Measurements from ENCODE around the gene ZNF154.
A peak's percentile ranks its signal among the peaks of the same experiment; 100 is the strongest.
"Not testable (repeated sequence)": the region's sequence is repeated elsewhere in the genome, so short reads cannot be mapped to it uniquely, and the experiment has no call there.

The ZNF154 gene

DNA sequence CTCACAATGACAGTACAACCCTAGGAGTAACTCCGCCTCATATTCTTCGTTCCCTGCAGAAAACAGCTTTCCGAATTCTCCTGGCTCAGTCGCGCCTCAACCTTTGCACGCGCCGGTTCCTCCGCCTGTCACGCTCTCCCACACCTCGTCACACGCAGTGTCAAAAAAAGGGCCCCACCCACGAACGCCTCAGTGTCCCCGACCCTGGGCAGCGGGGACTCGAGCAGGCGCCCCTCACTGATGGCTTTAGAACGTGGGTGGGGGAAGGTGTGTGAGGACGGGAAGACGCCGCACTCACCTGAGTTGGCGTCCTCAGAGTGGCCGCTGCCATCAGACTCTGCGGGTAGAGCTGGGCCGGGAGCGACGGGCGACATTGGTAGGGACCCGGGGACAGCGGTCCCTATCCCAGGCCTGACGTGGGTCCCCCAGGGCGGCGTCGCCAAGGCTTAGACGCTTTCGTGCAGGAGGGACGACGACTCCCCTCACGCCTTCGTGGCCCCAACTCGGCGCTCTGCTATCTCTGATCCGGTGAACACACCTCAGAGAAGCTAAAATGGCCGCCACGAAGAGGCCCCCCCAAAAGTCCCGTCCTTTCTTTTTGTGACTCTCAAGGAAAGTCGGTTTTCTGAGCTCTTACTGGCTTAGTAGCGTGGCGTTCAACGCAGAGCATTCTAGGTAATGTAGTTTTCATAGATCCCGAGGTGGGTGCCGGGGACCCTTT is at the start of gene ZNF154:
Gene ZNF154 (minus strand): TSS at position 564 of the 721 bp plus-strand sequence. CDS start 233 bp downstream, at position 331.
- Histone ChIP-seq H3K4me3 (ENCODE audit: low read depth in 1 of 2, low read length in 2 of 2) (peak within 1 kb of the TSS; percentile 54 to 61), H3K9ac (ENCODE audit: low read depth in 1 of 2, low read length in 2 of 2) (peak within 1 kb of the TSS in 1 of 2 donors; percentile 38), H3K9me3 (ENCODE audit: control insufficient read depth in 1 of 2, low read length in 2 of 2) (peaks cover 45 to 59% of the 10 kb centered on the region in 2 donors), H3K4me1 (ENCODE audit: control insufficient read depth in 1 of 2, insufficient read depth in 2 of 2, low read length in 2 of 2) (no peaks in the 10 kb centered on the region), H3K27ac (ENCODE audit: low read depth, low read length) (peak within 1 kb of the TSS; percentile 1), H3K36me3 (ENCODE audit: control insufficient read depth in 1 of 2, insufficient read depth in 2 of 2, low read length in 2 of 2) (no peaks in the 10 kb centered on the region), H3K27me3 (ENCODE audit: control insufficient read depth in 1 of 2, insufficient read depth in 2 of 2, low read length in 2 of 2) (no peaks in the 10 kb centered on the region)

DNA sequence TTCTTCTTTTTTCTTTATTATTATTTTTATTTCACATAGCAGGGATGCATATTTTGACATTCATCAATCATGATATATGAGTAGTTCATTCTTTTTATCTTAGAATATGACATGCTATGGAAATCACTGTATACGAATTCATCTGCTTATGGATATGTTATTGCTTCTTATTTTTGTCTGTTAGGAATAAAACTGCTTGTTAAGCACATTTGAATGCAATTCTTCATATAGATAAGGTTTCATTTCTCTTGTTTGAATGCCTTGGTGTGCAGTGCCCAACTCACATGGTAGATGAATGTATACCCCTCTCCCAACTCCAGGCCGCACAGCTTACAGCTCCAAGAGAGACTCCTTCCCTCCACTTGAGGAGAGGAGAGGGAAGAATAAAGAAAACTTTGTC is 48.9 kb upstream of the ZNF154 start:
- H3K4me3 ChIP-seq (ENCODE audit: low read depth in 1 of 2, low read length in 2 of 2), result no peak overlapping the region
- H3K9me3 ChIP-seq (ENCODE audit: control insufficient read depth in 1 of 2, low read length in 2 of 2), result peaks cover 39 to 61% of the 10 kb centered on the region in 2 donors
- H3K9ac ChIP-seq (ENCODE audit: low read depth in 1 of 2, low read length in 2 of 2), result no peak overlapping the region
- no peaks in the 10 kb centered on the region for H3K4me1 ChIP-seq (ENCODE audit: control insufficient read depth in 1 of 2, insufficient read depth in 2 of 2, low read length in 2 of 2)
- no peaks in the 10 kb centered on the region for H3K27me3 ChIP-seq (ENCODE audit: control insufficient read depth in 1 of 2, insufficient read depth in 2 of 2, low read length in 2 of 2)
- peaks cover 61 to 80% of the 10 kb centered on the region in 2 donors for H3K36me3 ChIP-seq (ENCODE audit: control insufficient read depth in 1 of 2, insufficient read depth in 2 of 2, low read length in 2 of 2)
- H3K27ac ChIP-seq (ENCODE audit: low read depth, low read length), result no peak overlapping the region

DNA sequence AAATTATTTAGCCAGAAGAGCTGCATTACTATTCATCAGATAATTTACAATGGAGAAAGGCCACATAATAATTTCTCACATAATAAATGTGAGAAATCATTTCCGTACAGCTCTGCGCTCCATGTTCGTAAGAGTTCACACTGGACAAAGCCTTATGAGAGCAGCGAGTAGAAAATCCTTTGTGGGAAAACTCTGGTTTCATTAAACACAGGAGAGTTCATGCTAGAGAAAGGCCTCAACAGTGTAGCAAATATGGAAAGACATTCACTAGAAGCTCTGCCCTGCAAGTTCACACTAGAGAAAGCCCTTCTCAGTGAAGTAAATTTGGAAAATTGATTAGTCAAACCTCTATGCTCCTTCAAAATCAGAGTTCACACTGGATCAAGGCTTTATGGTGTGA is 46.0 kb upstream of the ZNF154 start:
- Histone ChIP-seq H3K4me3 (ENCODE audit: low read depth in 1 of 2, low read length in 2 of 2) (no peak overlapping the region), H3K36me3 (ENCODE audit: control insufficient read depth in 1 of 2, insufficient read depth in 2 of 2, low read length in 2 of 2) (peaks cover 78 to 99% of the 10 kb centered on the region in 2 donors), H3K4me1 (ENCODE audit: control insufficient read depth in 1 of 2, insufficient read depth in 2 of 2, low read length in 2 of 2) (no peaks in the 10 kb centered on the region), H3K27ac (ENCODE audit: low read depth, low read length) (no peak overlapping the region), H3K27me3 (ENCODE audit: control insufficient read depth in 1 of 2, insufficient read depth in 2 of 2, low read length in 2 of 2) (no peaks in the 10 kb centered on the region), H3K9me3 (ENCODE audit: control insufficient read depth in 1 of 2, low read length in 2 of 2) (peaks cover 57 to 69% of the 10 kb centered on the region in 2 donors), H3K9ac (ENCODE audit: low read depth in 1 of 2, low read length in 2 of 2) (no peak overlapping the region)

DNA sequence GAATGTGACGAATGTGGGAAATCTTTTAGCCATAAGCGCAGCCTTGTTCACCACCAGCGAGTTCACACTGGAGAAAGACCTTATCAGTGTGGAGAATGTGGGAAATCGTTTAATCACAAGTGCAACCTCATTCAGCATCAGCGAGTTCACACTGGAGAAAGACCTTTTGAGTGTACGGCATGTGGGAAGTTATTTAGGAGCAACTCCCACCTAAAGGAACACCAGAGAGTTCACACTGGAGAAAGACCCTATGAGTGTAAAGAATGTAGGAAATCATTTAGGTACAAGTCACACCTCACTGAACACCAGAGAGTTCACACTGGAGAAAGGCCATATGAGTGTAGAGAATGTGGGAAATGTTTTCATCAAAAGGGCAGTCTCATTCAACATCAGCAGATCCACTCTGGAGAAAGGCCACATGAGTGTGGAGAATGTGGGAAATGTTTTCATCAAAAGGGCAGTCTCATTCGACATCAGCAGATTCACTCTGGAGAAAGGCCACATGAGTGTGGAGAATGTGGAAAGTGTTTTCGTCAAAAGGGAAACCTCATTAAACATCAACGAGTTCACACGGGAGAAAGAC is 45.2 kb upstream of the ZNF154 start:
- Histone ChIP-seq H3K4me3 (ENCODE audit: low read depth in 1 of 2, low read length in 2 of 2) (peak overlapping the region; percentile 11 to 23), H3K9ac (ENCODE audit: low read depth in 1 of 2, low read length in 2 of 2) (no peak overlapping the region), H3K27ac (ENCODE audit: low read depth, low read length) (no peak overlapping the region), H3K9me3 (ENCODE audit: control insufficient read depth in 1 of 2, low read length in 2 of 2) (peaks cover 63 to 77% of the 10 kb centered on the region in 2 donors), H3K36me3 (ENCODE audit: control insufficient read depth in 1 of 2, insufficient read depth in 2 of 2, low read length in 2 of 2) (peaks cover 78 to 98% of the 10 kb centered on the region in 2 donors), H3K27me3 (ENCODE audit: control insufficient read depth in 1 of 2, insufficient read depth in 2 of 2, low read length in 2 of 2) (no peaks in the 10 kb centered on the region), H3K4me1 (ENCODE audit: control insufficient read depth in 1 of 2, insufficient read depth in 2 of 2, low read length in 2 of 2) (peaks cover 0 to 2% of the 10 kb centered on the region in 2 donors)

DNA sequence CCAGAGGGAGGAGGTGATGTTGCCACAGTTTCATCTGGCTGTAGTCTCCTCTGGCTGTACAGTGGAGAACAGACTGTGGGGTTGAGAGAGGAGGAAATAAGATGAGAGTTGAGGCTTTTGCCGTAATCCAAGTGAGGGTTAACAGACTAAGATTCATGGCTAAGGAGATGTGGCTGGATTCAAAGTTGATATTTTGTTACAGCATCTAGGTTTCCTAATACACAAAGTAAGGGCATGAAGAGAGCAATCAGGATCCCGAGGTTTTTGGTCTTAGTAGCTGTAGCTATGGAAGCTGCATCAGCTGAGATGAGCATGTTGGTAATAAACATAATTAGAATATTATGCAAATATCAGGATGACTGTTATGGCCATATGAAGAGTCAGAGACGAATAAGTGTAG is 39.0 kb upstream of the ZNF154 start:
- H3K36me3 ChIP-seq (ENCODE audit: control insufficient read depth in 1 of 2, insufficient read depth in 2 of 2, low read length in 2 of 2), result peaks cover 43 to 50% of the 10 kb centered on the region in 2 donors
- no peak overlapping the region for H3K9ac ChIP-seq (ENCODE audit: low read depth in 1 of 2, low read length in 2 of 2)
- peaks cover 39 to 47% of the 10 kb centered on the region in 2 donors for H3K9me3 ChIP-seq (ENCODE audit: control insufficient read depth in 1 of 2, low read length in 2 of 2)
- no peak overlapping the region for H3K27ac ChIP-seq (ENCODE audit: low read depth, low read length)
- H3K4me3 ChIP-seq (ENCODE audit: low read depth in 1 of 2, low read length in 2 of 2), result peak overlapping the region; percentile 96 to 99
- no peaks in the 10 kb centered on the region for H3K27me3 ChIP-seq (ENCODE audit: control insufficient read depth in 1 of 2, insufficient read depth in 2 of 2, low read length in 2 of 2)
- H3K4me1 ChIP-seq (ENCODE audit: control insufficient read depth in 1 of 2, insufficient read depth in 2 of 2, low read length in 2 of 2), result peaks cover 10 to 18% of the 10 kb centered on the region in 2 donors

DNA sequence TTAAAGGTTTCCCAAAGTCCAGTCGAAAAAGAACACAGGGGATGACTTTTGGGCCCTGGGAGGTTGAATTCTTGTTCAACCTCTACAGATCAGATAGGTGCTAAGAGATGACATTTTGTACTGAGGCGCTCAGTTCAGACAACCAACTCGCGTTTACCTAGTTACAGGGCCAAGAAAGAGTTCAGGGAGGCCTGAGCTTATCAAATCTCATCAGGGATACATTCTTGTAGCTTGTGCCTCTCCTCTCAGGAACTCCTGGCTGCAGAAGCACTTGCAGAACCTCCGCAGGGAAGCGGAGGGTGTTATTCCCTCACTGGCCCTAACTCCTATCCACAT is 38.4 kb upstream of the ZNF154 start:
- H3K4me1 ChIP-seq (ENCODE audit: control insufficient read depth in 1 of 2, insufficient read depth in 2 of 2, low read length in 2 of 2), result peaks cover 10 to 18% of the 10 kb centered on the region in 2 donors
- H3K36me3 ChIP-seq (ENCODE audit: control insufficient read depth in 1 of 2, insufficient read depth in 2 of 2, low read length in 2 of 2), result peaks cover 37 to 44% of the 10 kb centered on the region in 2 donors
- H3K27ac ChIP-seq (ENCODE audit: low read depth, low read length), result no peak overlapping the region
- H3K9me3 ChIP-seq (ENCODE audit: control insufficient read depth in 1 of 2, low read length in 2 of 2), result peaks cover 33 to 41% of the 10 kb centered on the region in 2 donors
- H3K27me3 ChIP-seq (ENCODE audit: control insufficient read depth in 1 of 2, insufficient read depth in 2 of 2, low read length in 2 of 2), result no peaks in the 10 kb centered on the region
- peak overlapping the region; percentile 96 to 99 for H3K4me3 ChIP-seq (ENCODE audit: low read depth in 1 of 2, low read length in 2 of 2)
- H3K9ac ChIP-seq (ENCODE audit: low read depth in 1 of 2, low read length in 2 of 2), result peak overlapping the region; percentile 93 to 98

DNA sequence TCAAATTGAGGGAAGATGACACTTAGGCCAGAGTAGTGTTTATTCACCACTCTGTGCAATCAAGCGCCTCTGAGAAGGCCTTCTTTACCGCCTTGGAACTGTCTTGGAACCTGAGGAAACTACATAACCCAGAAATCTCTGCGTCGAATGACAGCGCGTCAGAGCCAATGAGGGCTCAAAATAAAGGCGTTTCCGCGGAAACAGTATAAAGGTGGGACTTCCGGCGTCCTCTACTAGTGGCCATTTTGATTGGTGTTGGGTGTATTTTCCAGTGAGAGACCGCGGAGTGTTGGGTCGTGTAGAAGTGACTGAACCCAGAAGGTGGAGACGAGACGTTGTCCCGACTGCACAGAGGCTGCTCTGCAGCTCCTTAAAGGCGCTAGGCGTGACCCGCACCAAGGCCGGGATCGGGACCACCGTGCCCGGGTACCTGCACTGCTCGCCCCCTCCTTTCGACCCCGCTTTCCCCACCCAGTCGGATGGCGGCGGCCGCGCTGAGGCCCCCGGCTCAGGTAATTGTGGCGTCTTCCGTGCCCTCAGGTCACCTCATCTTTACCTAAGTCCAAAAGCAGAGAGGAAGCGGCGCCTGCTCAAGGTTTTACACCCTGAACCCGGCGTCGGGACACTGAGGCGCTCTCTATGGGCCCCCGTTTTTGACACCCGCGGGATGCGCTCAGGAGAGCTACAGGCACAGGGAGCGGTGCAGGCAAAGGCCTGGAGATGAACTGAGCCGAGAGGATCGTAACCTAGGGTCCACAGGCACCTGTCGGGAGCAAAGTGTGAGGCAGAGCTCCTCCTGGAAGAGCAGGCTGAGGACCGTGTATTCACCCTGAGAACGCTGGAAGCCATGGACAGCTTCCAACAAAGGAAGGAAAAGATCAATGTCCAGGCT is 37.8 kb upstream of the ZNF154 start, which contains the start of gene ZNF776:
Gene ZNF776 (plus strand): TSS at position 236 of the 892 bp plus-strand sequence. CDS start 244 bp downstream, at position 480.
- peaks cover 29 to 36% of the 10 kb centered on the region in 2 donors for H3K9me3 ChIP-seq (ENCODE audit: control insufficient read depth in 1 of 2, low read length in 2 of 2)
- H3K9ac ChIP-seq (ENCODE audit: low read depth in 1 of 2, low read length in 2 of 2), result peak within 1 kb of the TSS; percentile 93 to 98
- H3K36me3 ChIP-seq (ENCODE audit: control insufficient read depth in 1 of 2, insufficient read depth in 2 of 2, low read length in 2 of 2), result peaks cover 32 to 38% of the 10 kb centered on the region in 2 donors
- H3K27me3 ChIP-seq (ENCODE audit: control insufficient read depth in 1 of 2, insufficient read depth in 2 of 2, low read length in 2 of 2), result no peaks in the 10 kb centered on the region
- peaks cover 10 to 18% of the 10 kb centered on the region in 2 donors for H3K4me1 ChIP-seq (ENCODE audit: control insufficient read depth in 1 of 2, insufficient read depth in 2 of 2, low read length in 2 of 2)
- H3K4me3 ChIP-seq (ENCODE audit: low read depth in 1 of 2, low read length in 2 of 2), result peak within 1 kb of the TSS; percentile 96 to 99
- peak within 1 kb of the TSS; percentile 70 for H3K27ac ChIP-seq (ENCODE audit: low read depth, low read length)

DNA sequence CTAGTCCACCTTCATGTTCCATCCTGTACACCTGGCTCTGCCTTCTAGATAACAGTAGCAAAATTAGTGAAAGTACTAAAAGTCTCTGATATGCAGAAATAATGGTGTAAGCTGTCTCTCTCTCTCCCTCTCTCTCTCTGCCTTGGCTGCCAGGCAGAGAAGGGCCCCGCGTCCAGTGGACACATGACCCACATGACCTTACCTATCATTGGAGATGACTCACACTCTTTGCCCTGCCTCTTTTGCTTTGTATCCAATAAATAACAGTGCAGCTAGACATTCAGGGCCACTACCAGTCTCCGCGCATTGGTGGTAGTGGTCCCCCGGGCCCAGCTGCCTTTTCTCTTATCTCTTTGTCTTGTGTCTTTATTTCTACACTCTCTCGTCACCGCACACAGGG is 29.8 kb upstream of the ZNF154 start:
- H3K9me3 ChIP-seq (ENCODE audit: control insufficient read depth in 1 of 2, low read length in 2 of 2); H3K9ac ChIP-seq (ENCODE audit: low read depth in 1 of 2, low read length in 2 of 2); H3K27ac ChIP-seq (ENCODE audit: low read depth, low read length); H3K27me3 ChIP-seq (ENCODE audit: control insufficient read depth in 1 of 2, insufficient read depth in 2 of 2, low read length in 2 of 2); H3K4me1 ChIP-seq (ENCODE audit: control insufficient read depth in 1 of 2, insufficient read depth in 2 of 2, low read length in 2 of 2); H3K36me3 ChIP-seq (ENCODE audit: control insufficient read depth in 1 of 2, insufficient read depth in 2 of 2, low read length in 2 of 2); H3K4me3 ChIP-seq (ENCODE audit: low read depth in 1 of 2, low read length in 2 of 2): not testable (repeated sequence)

DNA sequence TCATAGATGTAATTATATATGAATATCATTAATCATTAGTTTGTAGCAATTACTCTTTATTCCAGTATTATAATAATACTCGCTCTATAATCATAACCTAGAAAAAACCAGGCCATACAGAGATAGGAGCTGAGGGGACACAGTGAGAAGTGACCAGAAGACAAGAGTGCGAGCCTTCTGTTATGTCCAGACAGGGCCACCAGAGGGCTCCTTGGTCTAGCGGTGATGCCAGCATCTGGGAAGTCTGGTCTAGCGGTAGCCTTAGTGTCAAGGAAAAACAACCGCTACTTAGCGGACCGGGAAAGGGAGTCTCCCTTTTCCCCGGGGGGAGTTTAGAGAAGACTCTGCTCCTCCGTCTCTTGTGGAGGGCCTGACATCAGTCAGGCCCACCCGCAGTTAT is 29.3 kb upstream of the ZNF154 start:
- H3K4me1 ChIP-seq (ENCODE audit: control insufficient read depth in 1 of 2, insufficient read depth in 2 of 2, low read length in 2 of 2); H3K9me3 ChIP-seq (ENCODE audit: control insufficient read depth in 1 of 2, low read length in 2 of 2); H3K36me3 ChIP-seq (ENCODE audit: control insufficient read depth in 1 of 2, insufficient read depth in 2 of 2, low read length in 2 of 2); H3K27ac ChIP-seq (ENCODE audit: low read depth, low read length); H3K4me3 ChIP-seq (ENCODE audit: low read depth in 1 of 2, low read length in 2 of 2); H3K9ac ChIP-seq (ENCODE audit: low read depth in 1 of 2, low read length in 2 of 2); H3K27me3 ChIP-seq (ENCODE audit: control insufficient read depth in 1 of 2, insufficient read depth in 2 of 2, low read length in 2 of 2): not testable (repeated sequence)

DNA sequence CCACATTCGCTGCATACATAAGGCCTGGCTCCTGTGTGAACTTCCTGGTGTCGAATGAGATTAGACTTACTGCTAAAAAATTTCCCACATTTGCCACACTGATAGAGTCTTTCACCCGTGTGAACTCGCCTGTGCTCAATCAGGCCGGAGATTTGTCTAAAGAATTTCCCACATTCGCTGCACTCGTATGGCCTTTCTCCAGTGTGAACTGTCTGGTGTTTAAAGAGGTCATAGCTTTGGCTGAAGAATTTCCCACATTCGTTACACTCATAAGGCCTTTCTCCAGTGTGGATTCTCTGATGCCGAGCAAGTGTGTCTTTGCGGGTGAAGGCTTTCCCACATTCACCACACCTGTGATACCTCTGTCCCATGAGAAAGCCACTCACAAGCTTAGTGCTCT is 11.9 kb upstream of the ZNF154 start:
- Histone ChIP-seq H3K36me3 (ENCODE audit: control insufficient read depth in 1 of 2, insufficient read depth in 2 of 2, low read length in 2 of 2) (peaks cover 31 to 35% of the 10 kb centered on the region in 2 donors), H3K4me1 (ENCODE audit: control insufficient read depth in 1 of 2, insufficient read depth in 2 of 2, low read length in 2 of 2) (no peaks in the 10 kb centered on the region), H3K9me3 (ENCODE audit: control insufficient read depth in 1 of 2, low read length in 2 of 2) (peaks cover 64 to 66% of the 10 kb centered on the region in 2 donors), H3K4me3 (ENCODE audit: low read depth in 1 of 2, low read length in 2 of 2) (peak overlapping the region; percentile 11 to 38), H3K9ac (ENCODE audit: low read depth in 1 of 2, low read length in 2 of 2) (no peak overlapping the region), H3K27me3 (ENCODE audit: control insufficient read depth in 1 of 2, insufficient read depth in 2 of 2, low read length in 2 of 2) (no peaks in the 10 kb centered on the region), H3K27ac (ENCODE audit: low read depth, low read length) (no peak overlapping the region)
